GM23248 (cell line): ENCODE results near the gene CCDC15. TPM values are rescaled to one million over a fixed set of nuclear protein-coding genes. Genes with fewer than 3 reads are reported as not detected.

Source experiments
- DNase-seq: peaks from one replicate; pipeline ENCODE4 v3.0.0-alpha.2; 2015
- H2AFZ ChIP-seq: fragments of 200-600 bp; sonication (generic); 2 replicates; pipeline ENCODE4 v1.6.1; 2016; ENCODE audit warnings: antibody characterized with exemption
- H3F3A ChIP-seq: fragments of 200-600 bp; sonication (generic); 2 replicates; pipeline ENCODE4 v1.6.1; 2016; ENCODE audit warnings: mild to moderate bottlenecking, antibody characterized with exemption, mixed run types; ENCODE audit not compliant: insufficient read depth
- H3K27ac ChIP-seq: fragments of 200-600 bp; sonication (generic); 2 replicates; pipeline ENCODE4 v1.5.1; 2016; ENCODE audit warnings: mild to moderate bottlenecking
- H3K27me3 ChIP-seq: fragments of 200-600 bp; sonication (generic); replicated peaks from 2 replicates; pipeline ENCODE4 v1.6.1; 2016; ENCODE audit warnings: mild to moderate bottlenecking; ENCODE audit not compliant: insufficient read depth
- H3K36me3 ChIP-seq: fragments of 200-600 bp; sonication (generic); 2 replicates; pipeline ENCODE4 v1.6.1; 2016; ENCODE audit warnings: low read depth, mild to moderate bottlenecking
- H3K4me1 ChIP-seq: fragments of 200-600 bp; sonication (generic); 2 replicates; pipeline ENCODE4 v1.6.1; 2016; ENCODE audit warnings: mild to moderate bottlenecking; ENCODE audit not compliant: insufficient read depth
- H3K4me2 ChIP-seq: fragments of 200-600 bp; sonication (generic); one replicate; pipeline ENCODE4 v1.6.1; 2016; ENCODE audit warnings: mild to moderate bottlenecking; ENCODE audit not compliant: unreplicated experiment
- H3K4me3 ChIP-seq: fragments of 200-600 bp; sonication (generic); 2 replicates; pipeline ENCODE4 v1.5.1; 2016; ENCODE audit warnings: mild to moderate bottlenecking
- H3K79me2 ChIP-seq: fragments of 200-600 bp; sonication (generic); 2 replicates; pipeline ENCODE4 v1.6.1; 2016; ENCODE audit warnings: mild to moderate bottlenecking; ENCODE audit not compliant: insufficient read depth
- H3K9ac ChIP-seq: fragments of 200-600 bp; sonication (generic); 2 replicates; pipeline ENCODE4 v1.6.1; 2016; ENCODE audit warnings: mild to moderate bottlenecking
- H3K9me2 ChIP-seq: fragments of 200-600 bp; sonication (generic); 2 replicates; pipeline ENCODE4 v1.6.1; 2016; ENCODE audit warnings: mixed run types, mild to moderate bottlenecking, moderate library complexity; ENCODE audit not compliant: insufficient read depth
- H3K9me3 ChIP-seq: fragments of 200-600 bp; sonication (generic); one replicate; pipeline ENCODE4 v1.6.1; 2017; ENCODE audit warnings: low read depth
- H4K20me1 ChIP-seq: fragments of 200-600 bp; sonication (generic); 2 replicates; pipeline ENCODE4 v1.6.0; 2016; ENCODE audit not compliant: insufficient read depth
- EZH2 ChIP-seq: fragments of 200-600 bp; sonication (generic); IDR thresholded peaks from 2 replicates; pipeline ENCODE4 v1.6.1; 2018; ENCODE audit warnings: antibody characterized with exemption, mild to moderate bottlenecking; ENCODE audit not compliant: insufficient read depth, poor library complexity, severe bottlenecking
- EZH2phosphoT487 ChIP-seq: fragments of 200-600 bp; sonication (generic); IDR thresholded peaks from 2 replicates; pipeline ENCODE4 v1.6.1; 2018; ENCODE audit warnings: antibody characterized with exemption, moderate library complexity, mild to moderate bottlenecking, low read depth; ENCODE audit not compliant: insufficient read depth
- WGBS, 2 experiments: methylation state at CpG; one replicate each; pipeline ENCODE4 v1.1.6; 2015 to 2017; ENCODE audit warnings: low lambda C conversion rate in 2 of 2, low coverage in 1 of 2; ENCODE audit errors: missing lambda C conversion rate in 2 of 2; 5-methylcytosine and 5-hydroxymethylcytosine counted together
- in situ Hi-C: fragments of 300-500 bp; cut with MboI; formaldehyde crosslinking; loops from 2 replicates; pipeline ENCODE4 v1.15.0; 2020
- polyA plus RNA-seq: library from polyadenylated mRNA; unstranded; fragments of >200 nt; fragmentation: Nextera tagmentation; extraction: Ambion mirVana; gene quantifications from 2 replicates; pipeline ENCODE4 v1.2.1, GENCODE V29; 2016
- total RNA-seq: library from RNA; depleted of rRNA; stranded (reverse); fragments of >200 nt; shearing (Covaris generic); gene quantifications from 2 replicates; pipeline ENCODE4 v1.2.3, GENCODE V29; 2014

The CCDC15 gene
- total and polyA plus RNA-seq, 2 experiments from 2014 or later = 0.97 to 1.6 TPM

DNA sequence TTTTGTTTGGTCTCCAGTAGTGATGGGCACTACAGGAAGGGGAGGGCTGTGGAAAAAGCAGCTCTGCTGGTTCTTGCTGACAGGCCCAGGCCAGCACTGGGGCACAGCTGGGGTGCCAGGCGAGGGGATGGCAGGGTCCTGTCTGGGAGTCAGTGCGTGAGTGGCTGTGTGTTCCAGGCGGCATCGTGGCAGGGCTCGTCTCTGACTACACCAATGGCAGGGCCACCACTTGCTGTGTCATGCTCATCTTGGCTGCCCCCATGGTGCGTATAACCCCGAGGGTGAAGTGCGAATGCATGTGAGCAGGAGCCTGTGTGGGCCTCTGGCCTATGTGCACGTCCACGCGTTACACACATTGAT, 130.0 kb downstream of the CCDC15 start:
- no peak overlapping the region for H2AFZ ChIP-seq
- no peak overlapping the region for H3K27ac ChIP-seq
- H3K27me3 ChIP-seq = no peaks in the 10 kb centered on the region
- in situ Hi-C loops = loop anchor here (10.0 kb wide), 1 partner anchor 261 kb away; no protein-coding TSS in a partner anchor
- no peak for TF ChIP-seq EZH2
- TF ChIP-seq EZH2phosphoT487 = no peak
- no peaks in the 10 kb centered on the region for H3K9me2 ChIP-seq
- no peaks in the 10 kb centered on the region for H3K9me3 ChIP-seq
- DNase-seq = no peak
- no peaks in the 10 kb centered on the region for H3K79me2 ChIP-seq
- WGBS, 2 experiments = 92 to 93% methylated on average over 11 of the region's 11 CpGs
- H3K4me3 ChIP-seq = no peak overlapping the region
- no peak overlapping the region for H3K4me2 ChIP-seq
- H3K4me1 ChIP-seq = peaks cover 13% of the 10 kb centered on the region
- no peaks in the 10 kb centered on the region for H3K36me3 ChIP-seq
- H3F3A ChIP-seq = no peaks in the 10 kb centered on the region
- no peaks in the 10 kb centered on the region for H4K20me1 ChIP-seq
- no peak overlapping the region for H3K9ac ChIP-seq

GRCh38 chr11:125084761-125085231, 130.8 kb downstream of the CCDC15 start:
- Histone ChIP-seq H3K79me2 (no peaks in the 10 kb centered on the region), H3K9me3 (no peaks in the 10 kb centered on the region), H3K27me3 (no peaks in the 10 kb centered on the region), H4K20me1 (no peaks in the 10 kb centered on the region), H3K4me3 (no peak overlapping the region), H3K36me3 (no peaks in the 10 kb centered on the region), H3F3A (no peaks in the 10 kb centered on the region), H3K4me1 (peaks cover 13% of the 10 kb centered on the region), H2AFZ (no peak overlapping the region), H3K4me2 (no peak overlapping the region), H3K9me2 (no peaks in the 10 kb centered on the region), H3K9ac (no peak overlapping the region), H3K27ac (no peak overlapping the region)
- 91 to 92% methylated on average over 8 of the region's 8 CpGs for WGBS, 2 experiments
- DNase-seq = no peak
- in situ Hi-C loops = loop anchor here (10.0 kb wide), 1 partner anchor 260 kb away; no protein-coding TSS in a partner anchor
- TF ChIP-seq EZH2phosphoT487 = no peak
- no peak for TF ChIP-seq EZH2

GRCh38 chr11:125085301-125086081, 131.5 kb downstream of the CCDC15 start:
- H3K27me3 ChIP-seq = no peaks in the 10 kb centered on the region
- H3K36me3 ChIP-seq = no peaks in the 10 kb centered on the region
- H4K20me1 ChIP-seq = no peaks in the 10 kb centered on the region
- no peaks in the 10 kb centered on the region for H3F3A ChIP-seq
- no peak overlapping the region for H3K4me3 ChIP-seq
- no peak overlapping the region for H3K4me2 ChIP-seq
- in situ Hi-C loops = loop anchor here (10.0 kb wide), 1 partner anchor 259 kb away; no protein-coding TSS in a partner anchor
- H3K9ac ChIP-seq = no peak overlapping the region
- WGBS, 2 experiments = 72 to 79% methylated on average over 20 of the region's 20 CpGs
- H3K79me2 ChIP-seq = no peaks in the 10 kb centered on the region
- no peak overlapping the region for H3K27ac ChIP-seq
- no peak for TF ChIP-seq EZH2phosphoT487
- TF ChIP-seq EZH2 = no peak
- H3K4me1 ChIP-seq = peaks cover 13% of the 10 kb centered on the region
- no peaks in the 10 kb centered on the region for H3K9me2 ChIP-seq
- no peak overlapping the region for H2AFZ ChIP-seq
- DNase-seq = no peak
- no peaks in the 10 kb centered on the region for H3K9me3 ChIP-seq

DNA sequence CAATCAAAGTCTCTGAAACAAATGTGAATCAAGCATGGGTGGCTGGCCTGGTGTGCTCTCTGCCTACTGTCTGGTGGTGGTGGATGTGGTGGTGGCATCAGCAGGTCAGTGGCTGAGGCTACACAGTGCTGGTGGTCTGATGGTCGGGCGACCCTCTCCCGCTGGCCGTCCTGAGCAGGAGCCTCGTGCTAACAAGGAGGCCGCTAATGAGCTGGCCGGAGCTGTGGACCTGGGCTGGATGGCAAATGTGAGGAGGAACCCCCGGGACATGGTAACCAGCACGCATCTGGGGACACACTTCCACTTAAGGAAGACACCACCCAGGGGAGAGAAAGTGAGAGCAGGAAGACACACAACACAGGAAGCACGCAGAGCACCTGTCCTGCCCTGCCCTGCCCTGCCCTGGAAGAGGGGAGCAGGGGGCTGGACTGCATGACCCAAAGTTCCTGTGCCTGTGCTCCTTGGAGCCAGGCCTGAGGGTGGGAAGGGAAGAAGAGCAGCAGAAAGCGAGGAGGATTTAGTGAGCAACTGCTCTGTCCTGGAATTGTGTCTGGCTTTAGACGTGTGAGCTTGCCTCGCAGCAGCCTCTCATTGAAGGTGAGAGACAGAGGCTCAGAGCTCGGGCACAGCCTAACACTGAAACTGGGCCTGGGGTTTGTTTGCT, 132.8 kb downstream of the CCDC15 start:
- TF ChIP-seq EZH2 = no peak
- no peak for TF ChIP-seq EZH2phosphoT487
- Histone ChIP-seq H3K4me2 (no peak overlapping the region), H3K9ac (no peak overlapping the region), H4K20me1 (no peaks in the 10 kb centered on the region), H3K4me1 (peaks cover 25% of the 10 kb centered on the region), H2AFZ (no peak overlapping the region), H3K36me3 (no peaks in the 10 kb centered on the region), H3K27me3 (no peaks in the 10 kb centered on the region), H3K9me3 (no peaks in the 10 kb centered on the region), H3K79me2 (no peaks in the 10 kb centered on the region), H3K4me3 (no peak overlapping the region), H3F3A (no peaks in the 10 kb centered on the region), H3K9me2 (no peaks in the 10 kb centered on the region), H3K27ac (no peak overlapping the region)
- DNase-seq = no peak
- in situ Hi-C loops = loop anchor here (10.0 kb wide), 1 partner anchor 258 kb away; no protein-coding TSS in a partner anchor
- WGBS, 2 experiments = 77 to 78% methylated on average over 14 of the region's 14 CpGs
